ENCODE data around the gene STK10.

DNA sequence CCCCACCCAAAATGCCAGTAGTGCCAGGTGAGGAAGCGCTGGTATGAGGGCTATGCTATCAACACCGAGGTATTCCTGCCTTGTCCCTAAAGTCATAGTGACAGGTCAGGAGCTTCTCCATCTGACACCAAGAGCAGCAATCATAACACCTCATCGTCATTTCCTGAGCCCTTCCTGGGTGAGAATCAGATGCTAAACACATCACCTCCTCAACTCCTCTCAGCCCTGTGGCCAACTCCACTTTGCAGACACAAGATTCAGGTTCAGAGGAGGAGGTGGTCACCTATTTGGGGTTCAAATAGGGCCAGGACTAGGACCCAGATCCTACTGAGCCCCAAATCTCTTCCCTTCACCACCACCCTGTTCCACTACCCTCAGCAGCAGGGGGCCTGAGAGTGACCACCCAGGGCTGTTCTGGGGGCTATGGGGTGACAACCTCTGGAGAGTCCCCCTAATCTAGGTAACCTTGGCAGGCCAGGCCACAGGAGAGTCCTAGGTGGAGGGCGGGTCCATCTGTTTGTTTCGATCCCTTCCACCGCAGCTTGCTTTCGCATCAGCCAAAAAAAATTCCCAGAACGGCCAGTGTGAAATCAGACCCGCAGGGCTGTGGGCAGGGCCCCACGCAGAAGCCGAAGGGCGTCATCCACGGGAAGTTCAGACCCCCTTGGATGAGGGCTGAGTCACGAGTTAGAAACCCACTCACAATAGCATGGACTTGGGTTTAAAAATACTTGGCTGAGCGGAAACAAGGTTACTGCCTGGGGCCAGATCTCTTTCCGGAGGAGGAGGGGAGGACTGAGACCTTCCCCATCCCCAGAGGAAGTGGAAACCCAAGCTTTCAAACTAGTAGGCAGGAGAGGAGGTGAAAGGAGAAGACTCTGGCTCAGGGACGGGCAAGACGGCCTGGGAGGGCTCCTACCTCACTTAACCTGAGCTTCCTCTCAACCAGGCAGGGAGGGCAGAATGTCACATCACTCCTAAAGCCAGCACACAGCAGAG lies 8.7 kb downstream of the STK10 start:
- TF ChIP-seq ZNF780A (CRISPR knock-in tag; IDR thresholded peaks at IDR 0.05) (no peak), CBX2 (IDR thresholded peaks at IDR 0.05; ENCODE audit: insufficient read depth, low read length, poor library complexity, severe bottlenecking) (no peak), ESRRA (IDR thresholded peaks at IDR 0.05; ENCODE audit: borderline replicate concordance, low read depth) (no peak), ADNP (tag; IDR thresholded peaks at IDR 0.05) (no peak), ETV1 (tag; conservative IDR thresholded peaks at IDR 0.05; ENCODE audit: low read depth) (no peak), MEF2A (IDR thresholded peaks at IDR 0.05; ENCODE audit: control insufficient read depth, low read depth, low read length) (no peak), PHF20 (IDR thresholded peaks at IDR 0.05; ENCODE audit: partially characterized antibody) (no peak), ZNF24 (IDR thresholded peaks at IDR 0.05) (no peak)
- TF ChIP-seq, protein P1, sequence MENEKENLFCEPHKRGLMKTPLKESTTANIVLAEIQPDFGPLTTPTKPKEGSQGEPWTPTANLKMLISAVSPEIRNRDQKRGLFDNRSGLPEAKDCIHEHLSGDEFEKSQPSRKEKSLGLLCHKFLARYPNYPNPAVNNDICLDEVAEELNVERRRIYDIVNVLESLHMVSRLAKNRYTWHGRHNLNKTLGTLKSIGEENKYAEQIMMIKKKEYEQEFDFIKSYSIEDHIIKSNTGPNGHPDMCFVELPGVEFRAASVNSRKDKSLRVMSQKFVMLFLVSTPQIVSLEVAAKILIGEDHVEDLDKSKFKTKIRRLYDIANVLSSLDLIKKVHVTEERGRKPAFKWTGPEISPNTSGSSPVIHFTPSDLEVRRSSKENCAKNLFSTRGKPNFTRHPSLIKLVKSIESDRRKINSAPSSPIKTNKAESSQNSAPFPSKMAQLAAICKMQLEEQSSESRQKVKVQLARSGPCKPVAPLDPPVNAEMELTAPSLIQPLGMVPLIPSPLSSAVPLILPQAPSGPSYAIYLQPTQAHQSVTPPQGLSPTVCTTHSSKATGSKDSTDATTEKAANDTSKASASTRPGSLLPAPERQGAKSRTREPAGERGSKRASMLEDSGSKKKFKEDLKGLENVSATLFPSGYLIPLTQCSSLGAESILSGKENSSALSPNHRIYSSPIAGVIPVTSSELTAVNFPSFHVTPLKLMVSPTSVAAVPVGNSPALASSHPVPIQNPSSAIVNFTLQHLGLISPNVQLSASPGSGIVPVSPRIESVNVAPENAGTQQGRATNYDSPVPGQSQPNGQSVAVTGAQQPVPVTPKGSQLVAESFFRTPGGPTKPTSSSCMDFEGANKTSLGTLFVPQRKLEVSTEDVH (IDR thresholded peaks at IDR 0.05; ENCODE audit: low read depth, partially characterized antibody), result no peak
- TF ChIP-seq, protein P2, sequence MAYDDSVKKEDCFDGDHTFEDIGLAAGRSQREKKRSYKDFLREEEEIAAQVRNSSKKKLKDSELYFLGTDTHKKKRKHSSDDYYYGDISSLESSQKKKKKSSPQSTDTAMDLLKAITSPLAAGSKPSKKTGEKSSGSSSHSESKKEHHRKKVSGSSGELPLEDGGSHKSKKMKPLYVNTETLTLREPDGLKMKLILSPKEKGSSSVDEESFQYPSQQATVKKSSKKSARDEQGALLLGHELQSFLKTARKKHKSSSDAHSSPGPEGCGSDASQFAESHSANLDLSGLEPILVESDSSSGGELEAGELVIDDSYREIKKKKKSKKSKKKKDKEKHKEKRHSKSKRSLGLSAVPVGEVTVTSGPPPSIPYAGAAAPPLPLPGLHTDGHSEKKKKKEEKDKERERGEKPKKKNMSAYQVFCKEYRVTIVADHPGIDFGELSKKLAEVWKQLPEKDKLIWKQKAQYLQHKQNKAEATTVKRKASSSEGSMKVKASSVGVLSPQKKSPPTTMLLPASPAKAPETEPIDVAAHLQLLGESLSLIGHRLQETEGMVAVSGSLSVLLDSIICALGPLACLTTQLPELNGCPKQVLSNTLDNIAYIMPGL (CRISPR knock-in tag; IDR thresholded peaks at IDR 0.05), result no peak
